Ishikawa (cell line): ENCODE measurements around the gene HOXB2.

Experiments
- CEBPB ChIP-seq: IDR thresholded peaks from 2 replicates; pipeline ENCODE4 v1.6.1; 2012
- CREB1 ChIP-seq: IDR thresholded peaks from 2 replicates; pipeline ENCODE4 v1.6.1; 2012; ENCODE audit warnings: low read depth
- EGR1 ChIP-seq: IDR thresholded peaks from 2 replicates; pipeline ENCODE4 v1.6.1; 2012
- EP300 ChIP-seq: IDR thresholded peaks from 2 replicates; pipeline ENCODE4 v1.6.1; 2012; ENCODE audit warnings: borderline replicate concordance
- FOXM1 ChIP-seq: IDR thresholded peaks from 2 replicates; pipeline ENCODE4 v1.6.1; 2012; ENCODE audit warnings: low read depth, borderline replicate concordance
- MAX ChIP-seq: IDR thresholded peaks from 2 replicates; pipeline ENCODE4 v1.6.1; 2012
- RAD21 ChIP-seq: IDR thresholded peaks from 2 replicates; pipeline ENCODE4 v1.6.1; 2012; ENCODE audit warnings: low read depth
- REST ChIP-seq: IDR thresholded peaks from 2 replicates; pipeline ENCODE4 v1.6.1; 2012; ENCODE audit warnings: low read depth, mild to moderate bottlenecking
- TAF1 ChIP-seq: IDR thresholded peaks from 2 replicates; pipeline ENCODE4 v1.6.1; 2012; ENCODE audit warnings: low read depth, mild to moderate bottlenecking
- TCF12 ChIP-seq: IDR thresholded peaks from 2 replicates; pipeline ENCODE4 v1.6.1; 2012; ENCODE audit warnings: low read depth
- TEAD4 ChIP-seq: IDR thresholded peaks from 2 replicates; pipeline ENCODE4 v1.6.1; 2012
- USF1 ChIP-seq: IDR thresholded peaks from 2 replicates; pipeline ENCODE4 v1.6.1; 2012
- YY1 ChIP-seq: IDR thresholded peaks from 2 replicates; pipeline ENCODE4 v1.6.1; 2012; ENCODE audit warnings: low read depth

DNA sequence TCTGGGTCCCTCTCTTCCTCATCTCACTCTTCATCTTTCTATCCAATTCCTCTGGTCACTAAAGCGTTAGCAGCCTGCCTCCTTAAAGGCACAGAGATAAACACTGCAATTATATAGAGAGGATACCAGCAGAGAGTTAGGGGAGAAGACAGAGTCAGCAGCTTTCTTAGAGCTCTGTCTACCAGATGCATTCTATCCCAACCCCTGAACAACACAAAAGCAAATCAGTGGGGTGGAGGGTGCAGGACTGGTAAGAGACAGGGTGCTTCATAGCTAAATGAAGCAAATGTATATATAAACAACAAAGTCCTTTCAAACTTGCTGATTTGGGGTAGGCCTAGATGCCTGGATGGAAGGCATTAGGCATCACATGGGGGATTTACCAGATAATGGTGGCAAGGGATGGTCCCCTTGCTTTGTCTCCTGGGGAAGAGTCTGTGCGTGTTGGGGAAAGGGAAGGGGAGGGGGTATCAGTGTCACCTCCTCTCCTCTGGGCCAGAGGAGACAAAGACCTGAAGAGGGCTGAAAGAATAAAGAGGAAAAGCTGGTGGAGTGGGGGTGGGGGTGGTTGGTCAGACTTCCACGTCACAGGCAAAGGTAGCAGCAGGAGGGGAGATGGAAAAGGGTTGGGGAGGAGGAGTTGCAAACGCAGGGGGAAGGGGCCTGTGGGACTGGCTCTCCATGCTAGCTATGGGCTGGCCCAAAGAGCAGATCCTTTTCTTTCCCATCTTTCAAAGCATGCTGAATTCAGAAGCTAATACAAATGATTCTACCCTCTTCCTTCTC is 21.2 kb upstream of the HOXB2 start:
- TF ChIP-seq MAX (no peak), EGR1 (no peak), TEAD4 (no peak), EP300 (no peak), REST (no peak), CREB1 (no peak), TAF1 (no peak), RAD21 (no peak), FOXM1 (no peak), YY1 (no peak), USF1 (no peak), CEBPB (no peak), TCF12 (no peak)
